Keratinocyte (primary cell): ENCODE results near the gene ZNF644. TPM values are rescaled to one million over a fixed set of nuclear protein-coding genes. Genes with fewer than 3 reads are reported as not detected.

Experiments
- DNase-seq: peaks from one replicate; pipeline ENCODE4 v3.0.0-alpha.2; 2011; ENCODE audit warnings: low read depth, missing footprints, low spot score
- FAIRE-seq: peaks from 2 replicates; lab custom pipeline; 2011; peaks lifted over from hg19 to GRCh38; lab: Jason Lieb, UNC
- H2AFZ ChIP-seq: 2 replicates; pipeline ENCODE4 v1.6.0; 2012; ENCODE audit warnings: low read length, control low read depth, inconsistent platforms; ENCODE audit not compliant: control insufficient read depth
- H3K27ac ChIP-seq: 2 replicates; pipeline ENCODE4 v1.5.1; 2011; ENCODE audit warnings: low read length; ENCODE audit not compliant: control insufficient read depth, insufficient read depth
- H3K27me3 ChIP-seq: 3 replicates; pipeline ENCODE4 v1.6.0; 2011; ENCODE audit warnings: low read length; ENCODE audit not compliant: control insufficient read depth, insufficient read depth; ENCODE audit errors: extremely low read depth
- H3K36me3 ChIP-seq, 2 experiments: 2 replicates in 1 of 2; 3 replicates in 1 of 2; pipeline ENCODE4 v1.5.1; 2011; ENCODE audit warnings: low read length in 2 of 2, mild to moderate bottlenecking in 1 of 2; ENCODE audit not compliant: control insufficient read depth in 2 of 2, insufficient read depth in 2 of 2; ENCODE audit errors: extremely low read depth in 1 of 2
- H3K4me1 ChIP-seq: 3 replicates; pipeline ENCODE4 v1.5.1; 2011; ENCODE audit warnings: low read length; ENCODE audit not compliant: control insufficient read depth, insufficient read depth; ENCODE audit errors: extremely low read depth
- H3K4me2 ChIP-seq: 3 replicates; pipeline ENCODE4 v1.6.0; 2011; ENCODE audit warnings: low read depth, low read length; ENCODE audit not compliant: control insufficient read depth, insufficient read depth; ENCODE audit errors: extremely low read depth
- H3K4me3 ChIP-seq, 3 experiments: fragments of 200-600 bp in 1 of 3; sonication (generic) in 1 of 3; 2 replicates in 2 of 3; 3 replicates in 1 of 3; pipeline ENCODE4 v1.5.1; 2011 to 2016; ENCODE audit warnings: low read length in 3 of 3, mild to moderate bottlenecking in 3 of 3, control low read depth in 2 of 3, inconsistent platforms in 1 of 3, low read depth in 1 of 3, mixed read lengths in 1 of 3, mixed run types in 1 of 3, moderate library complexity in 1 of 3; ENCODE audit not compliant: control insufficient read depth in 2 of 3, insufficient read depth in 2 of 3; ENCODE audit errors: extremely low read depth in 1 of 3
- H3K79me2 ChIP-seq: 2 replicates; pipeline ENCODE4 v1.6.0; 2012; ENCODE audit warnings: low read length; ENCODE audit not compliant: control insufficient read depth, insufficient read depth
- H3K9ac ChIP-seq: 3 replicates; pipeline ENCODE4 v1.6.0; 2011; ENCODE audit warnings: low read length; ENCODE audit not compliant: control insufficient read depth, insufficient read depth; ENCODE audit errors: extremely low read depth
- H3K9me1 ChIP-seq: 3 replicates; pipeline ENCODE4 v1.6.0; 2011; ENCODE audit warnings: low read length; ENCODE audit not compliant: control insufficient read depth, insufficient read depth; ENCODE audit errors: extremely low read depth
- H3K9me3 ChIP-seq: 2 replicates; pipeline ENCODE4 v1.5.1; 2012; ENCODE audit warnings: low read depth, low read length; ENCODE audit not compliant: control insufficient read depth
- H4K20me1 ChIP-seq: 3 replicates; pipeline ENCODE4 v1.6.0; 2011; ENCODE audit warnings: low read length; ENCODE audit not compliant: control insufficient read depth, insufficient read depth; ENCODE audit errors: extremely low read depth
- CTCF ChIP-seq, 3 experiments: IDR thresholded peaks in 1 of 3; conservative IDR thresholded peaks in 1 of 3; optimal IDR thresholded peaks in 1 of 3; 2 replicates in 2 of 3; 3 replicates in 1 of 3; pipeline versions ENCODE3 to v1.5.1; 2011; ENCODE audit warnings: low read length in 3 of 3, mild to moderate bottlenecking in 3 of 3, moderate library complexity in 2 of 3, control low read depth in 1 of 3, inconsistent platforms in 1 of 3; ENCODE audit not compliant: insufficient read depth in 2 of 3; ENCODE audit errors: extremely low read depth in 1 of 3
- EZH2 ChIP-seq: IDR thresholded peaks from one replicate; pipeline ENCODE4 v1.6.1; 2012; ENCODE audit warnings: inconsistent platforms, mild to moderate bottlenecking, low read length, moderate library complexity
- dilution Hi-C: fragments of 300-500 bp; cut with MboI; formaldehyde crosslinking; loops from one replicate; pipeline ENCODE4 v1.7.0; 2020; ENCODE audit warnings: low sequenced_read_pairs; ENCODE audit not compliant: extremely low pct_ligation_motif_present
- polyA plus RNA-seq, 5 experiments: library from polyadenylated mRNA; depleted of rRNA in 3 of 5; stranded (reverse) in 3 of 5; stranded (forward) in 1 of 5; unstranded in 1 of 5; fragments of >200 nt; gene quantifications; 1 replicate in 1 of 5; 2 replicates in 3 of 5; 3 replicates in 1 of 5; pipeline versions ENCODE4 v1.2.1 to v1.2.3, GENCODE V29; 2011 to 2012; ENCODE audit warnings: missing spikeins in 2 of 5, low read depth in 1 of 5, low replicate concordance in 1 of 5

Gene ZNF644
- polyA plus RNA-seq, 1 donor (not counting 4 experiments of a cell fraction or from before 2014, with no cell fraction given): 19.1 TPM

GRCh38 chr1:91007092-91007491 lies 14.7 kb downstream of the ZNF644 start:
- Histone ChIP-seq H3K9ac (no peak overlapping the region), H3K27ac (no peak overlapping the region), H3K27me3 (no peaks in the 10 kb centered on the region), H3K4me2 (no peak overlapping the region), H3K9me3 (no peaks in the 10 kb centered on the region), H3K36me3 (no peaks in the 10 kb centered on the region), H3K4me1 (no peaks in the 10 kb centered on the region), H3K79me2 (peaks cover 84% of the 10 kb centered on the region), H3K4me3 (no peak overlapping the region), H3K9me1 (no peaks in the 10 kb centered on the region), H2AFZ (no peak overlapping the region), H4K20me1 (peaks cover 9% of the 10 kb centered on the region)
- no peak for TF ChIP-seq CTCF (optimal IDR thresholded peaks at IDR 0.05 in 1 of 3, IDR thresholded peaks at IDR 0.05 in 1 of 3, conservative IDR thresholded peaks at IDR 0.05 in 1 of 3; ENCODE audit: extremely low read depth in 1 of 3, insufficient read depth in 2 of 3, low read length in 3 of 3)
- TF ChIP-seq EZH2: no peak
- FAIRE-seq (no peak), DNase-seq (no peak)
- dilution Hi-C loops: no loop called here

GRCh38 chr1:91006113-91006908 lies 15.5 kb downstream of the ZNF644 start:
- dilution Hi-C loops: no loop called here
- no peak for DNase-seq
- peaks cover 9% of the 10 kb centered on the region for H4K20me1 ChIP-seq

More at GRCh38 chr1:91006113-91006908, 15.5 kb downstream of the ZNF644 start:
- Histone ChIP-seq H3K9me3 (no peaks in the 10 kb centered on the region), H3K4me3 (no peak overlapping the region), H3K4me2 (no peak overlapping the region), H3K4me1 (no peaks in the 10 kb centered on the region), H3K79me2 (peaks cover 81% of the 10 kb centered on the region), H2AFZ (no peak overlapping the region), H3K27me3 (no peaks in the 10 kb centered on the region), H3K36me3 (no peaks in the 10 kb centered on the region), H3K27ac (no peak overlapping the region), H3K9me1 (no peaks in the 10 kb centered on the region), H3K9ac (no peak overlapping the region)
- FAIRE-seq: no peak
- TF ChIP-seq CTCF (optimal IDR thresholded peaks at IDR 0.05 in 1 of 3, IDR thresholded peaks at IDR 0.05 in 1 of 3, conservative IDR thresholded peaks at IDR 0.05 in 1 of 3; ENCODE audit: extremely low read depth in 1 of 3, insufficient read depth in 2 of 3, low read length in 3 of 3) (no peak), EZH2 (no peak)
